HG02763 (cell line): ENCODE results near the gene CFDP1.

Source experiments
- ATAC-seq: cut with Tn5 transposase; IDR thresholded peaks from one replicate; pipeline ENCODE4 v1.9.1; 2021; ENCODE audit warnings: mild to moderate bottlenecking, moderate library complexity; ENCODE audit not compliant: unreplicated experiment

Gene CFDP1

DNA sequence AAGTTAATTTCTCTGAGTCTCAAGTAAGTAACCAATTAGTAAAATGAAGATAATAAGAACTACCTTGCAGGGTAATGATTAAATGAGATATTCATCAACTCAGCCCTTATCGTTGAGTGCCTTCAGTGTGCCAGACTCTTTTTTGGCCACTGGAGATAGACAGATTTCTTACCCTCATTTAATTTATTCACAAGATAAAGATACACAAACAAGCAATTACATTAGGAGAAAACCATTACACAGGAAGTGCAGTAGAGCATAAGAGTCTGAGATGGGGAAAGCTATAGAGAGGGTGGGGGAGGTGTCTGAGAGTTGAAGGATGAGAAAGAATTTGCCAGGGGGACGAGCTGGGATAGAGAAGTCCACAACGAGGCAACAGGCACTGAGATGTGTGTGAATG is 109.4 kb downstream of the CFDP1 start:
- no peak for ATAC-seq

DNA sequence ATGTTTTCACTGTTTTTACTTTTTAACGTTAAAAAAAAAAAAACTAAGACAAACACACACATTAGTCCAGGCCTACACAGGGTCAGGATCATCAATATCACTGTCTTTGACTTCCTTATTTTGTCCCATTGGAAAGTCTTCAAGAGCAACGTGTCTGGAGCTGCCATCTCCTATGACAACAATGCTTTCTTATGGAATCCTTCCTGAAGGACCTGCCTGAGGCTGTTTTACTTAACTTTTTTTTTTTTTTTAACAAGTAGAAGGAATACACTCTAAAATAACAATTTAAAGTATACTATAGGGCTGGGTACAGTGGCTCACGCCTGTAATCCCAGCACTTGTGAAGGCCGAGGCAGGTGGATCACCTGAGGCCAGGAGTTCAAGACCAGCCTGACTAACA is 110.1 kb downstream of the CFDP1 start:
- ATAC-seq = no peak

DNA sequence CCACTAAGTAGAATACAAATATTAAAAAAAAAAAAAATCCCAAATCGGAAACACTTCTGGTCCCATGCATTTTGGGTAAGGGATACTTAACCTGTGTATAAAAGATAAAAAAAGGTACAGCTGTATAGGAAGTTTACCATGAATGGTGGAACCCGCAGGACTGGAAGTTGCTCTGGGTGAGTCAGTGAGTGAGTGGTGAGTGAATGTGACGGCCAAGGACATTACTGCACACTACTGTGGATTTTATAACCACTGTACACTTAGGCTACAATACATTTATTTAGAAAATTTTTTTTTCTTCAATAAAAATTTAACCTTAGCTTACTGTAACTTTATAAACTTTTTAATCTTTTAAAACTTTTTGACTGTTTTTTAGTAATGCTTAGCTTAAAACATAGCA is 110.6 kb downstream of the CFDP1 start:
- no peak for ATAC-seq

DNA sequence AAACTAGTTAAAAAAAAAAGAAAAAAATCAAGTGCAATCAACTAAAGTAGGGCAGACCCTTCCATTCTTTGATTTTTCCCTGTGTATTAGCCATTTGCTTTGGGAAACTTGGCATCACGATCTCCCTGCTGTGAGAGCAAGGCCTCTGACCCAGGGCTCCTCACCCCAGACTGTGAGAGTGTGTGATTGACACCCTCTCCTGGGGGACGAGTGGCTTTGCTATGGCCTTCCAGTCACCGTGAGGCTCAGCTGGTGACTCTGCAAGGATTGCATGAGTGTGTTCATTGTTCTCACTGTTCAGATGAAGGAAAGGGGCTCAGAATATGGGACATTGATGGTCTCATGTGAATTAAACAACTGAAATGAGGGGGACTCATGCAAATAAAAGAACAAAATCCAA is 112.9 kb downstream of the CFDP1 start:
- ATAC-seq = peak; percentile 25

DNA sequence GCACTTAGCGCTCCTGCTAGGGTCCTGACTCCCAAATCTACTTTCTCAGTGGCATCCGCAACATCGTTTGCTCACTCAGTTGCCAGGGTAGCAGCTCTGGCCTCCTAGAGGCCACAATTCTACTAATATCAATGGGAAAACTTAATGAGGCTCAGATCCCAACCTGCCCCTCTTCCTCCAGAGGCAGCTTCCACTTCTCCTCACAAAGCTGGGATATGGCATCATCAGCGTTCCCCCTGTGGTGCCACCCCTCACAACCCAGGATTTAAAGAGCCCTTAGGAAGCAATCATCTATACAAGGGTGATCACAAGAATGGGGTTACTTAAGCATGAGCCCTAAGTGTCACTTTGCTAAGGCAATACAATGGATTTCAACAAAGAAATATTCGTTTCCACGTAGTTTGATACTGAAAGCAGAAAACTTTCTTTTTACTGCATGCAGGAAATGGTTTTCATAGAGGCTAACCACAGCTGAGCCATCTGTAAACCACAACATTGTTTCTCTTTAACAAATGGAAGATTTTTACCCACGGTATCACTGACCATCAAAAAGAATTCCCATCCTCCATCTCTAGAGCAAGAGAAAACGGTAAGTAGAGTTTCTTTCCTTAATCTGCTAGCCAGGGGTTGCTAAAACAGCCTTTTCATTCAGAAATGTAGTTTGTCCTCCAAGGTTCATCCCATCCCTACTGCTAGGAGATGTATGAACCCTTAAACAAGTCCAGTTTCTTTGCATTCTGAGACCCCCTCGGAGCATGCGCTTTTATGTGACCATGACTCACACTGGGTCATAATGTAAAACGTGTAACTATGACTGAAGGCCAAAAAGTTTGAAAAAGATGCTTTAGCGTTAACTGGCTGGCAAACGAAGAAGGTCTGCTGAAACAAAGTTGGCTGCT is 113.5 kb downstream of the CFDP1 start:
- peak; percentile 80 for ATAC-seq

DNA sequence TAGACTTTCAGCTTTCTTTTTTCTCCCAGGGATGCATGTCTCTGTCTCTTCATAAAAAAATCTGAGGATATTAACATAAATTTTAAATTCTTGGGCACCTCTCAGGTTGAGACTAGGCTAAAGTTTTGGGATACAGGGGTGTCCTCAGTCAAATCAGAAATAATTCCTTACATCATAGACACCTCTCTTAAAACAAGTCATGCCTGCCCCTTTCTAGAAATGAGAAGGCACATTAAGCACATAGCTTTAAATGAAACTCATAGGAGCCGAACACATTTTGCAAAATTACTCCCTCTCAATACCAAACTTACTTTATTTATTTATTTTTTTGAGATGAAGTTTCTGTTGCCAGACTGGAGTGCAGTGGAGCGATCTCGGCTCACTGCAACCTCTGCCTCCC is 114.6 kb downstream of the CFDP1 start:
- ATAC-seq = no peak

DNA sequence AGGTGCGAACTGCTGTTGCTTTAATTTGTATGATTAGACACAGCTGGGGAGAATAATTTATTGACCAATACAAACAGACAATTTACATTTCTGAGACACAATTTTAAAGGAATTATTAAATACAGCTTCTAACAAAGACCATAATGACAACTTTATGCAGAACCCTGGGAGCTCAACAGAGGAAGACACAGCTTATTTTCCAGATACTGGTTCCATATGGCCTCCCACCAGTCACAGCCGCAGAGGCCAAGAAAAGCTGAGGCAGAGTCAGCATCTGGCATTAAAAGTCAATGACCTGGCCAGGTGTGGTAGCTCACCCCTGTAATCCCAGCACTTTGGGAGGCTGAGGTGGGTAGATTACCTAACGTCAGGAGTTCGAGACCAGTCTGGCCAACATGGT is 115.8 kb downstream of the CFDP1 start:
- no peak for ATAC-seq

DNA sequence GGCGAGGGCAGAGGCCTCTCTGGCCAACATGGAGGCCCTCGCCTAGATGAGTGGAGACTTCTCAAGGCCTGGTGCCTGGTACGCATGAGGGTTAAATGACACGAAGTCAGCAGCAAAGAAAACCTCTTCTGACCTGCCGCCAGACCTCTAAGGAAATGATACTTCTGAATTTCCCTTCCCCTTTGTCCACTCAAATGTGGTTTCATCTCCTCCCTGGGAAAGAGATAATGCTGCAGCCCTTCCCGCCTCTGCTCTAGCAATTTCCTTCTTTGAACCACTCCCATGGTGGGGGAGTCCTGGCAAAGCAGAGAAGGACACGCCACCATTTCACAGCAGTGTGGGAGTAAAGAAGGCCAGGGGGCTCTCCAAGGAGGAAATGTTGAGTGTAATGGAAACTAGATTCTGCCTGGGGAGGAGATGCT is 116.2 kb downstream of the CFDP1 start:
- no peak for ATAC-seq

DNA sequence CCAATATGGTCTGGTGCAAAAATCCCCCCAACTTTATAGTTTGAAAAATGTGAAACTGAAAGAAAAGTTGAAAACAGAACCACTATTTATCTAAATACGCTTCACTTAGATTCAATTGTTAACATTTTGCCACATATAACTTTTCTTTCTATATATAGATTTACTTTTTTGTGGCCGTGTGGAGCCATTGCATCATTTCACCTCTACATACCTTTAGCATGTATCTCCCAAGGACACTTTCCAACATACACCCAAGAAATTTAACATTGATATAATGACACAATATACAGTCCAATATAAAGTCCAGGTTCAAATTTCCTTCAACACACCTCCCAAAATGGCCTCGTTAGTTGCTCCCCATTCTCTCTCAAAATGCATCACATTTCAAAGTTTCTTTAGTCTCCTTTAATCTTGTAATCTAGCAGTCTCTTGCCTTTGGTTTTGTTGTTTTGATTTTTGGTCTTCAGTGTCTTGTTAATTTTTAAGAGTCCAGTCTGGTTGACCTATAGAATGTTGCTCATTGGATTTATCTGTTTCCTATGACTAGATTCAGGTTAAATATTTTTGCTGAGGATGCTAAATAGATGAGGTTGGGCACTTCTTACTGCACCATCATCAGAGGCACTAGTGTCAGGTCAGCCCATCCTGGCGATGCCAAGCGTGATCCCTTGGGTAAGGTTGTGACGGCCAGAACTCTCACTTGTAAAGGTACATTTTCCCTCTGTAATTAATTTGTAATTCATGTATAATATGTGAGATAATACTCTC is 117.6 kb downstream of the CFDP1 start:
- no peak for ATAC-seq

DNA sequence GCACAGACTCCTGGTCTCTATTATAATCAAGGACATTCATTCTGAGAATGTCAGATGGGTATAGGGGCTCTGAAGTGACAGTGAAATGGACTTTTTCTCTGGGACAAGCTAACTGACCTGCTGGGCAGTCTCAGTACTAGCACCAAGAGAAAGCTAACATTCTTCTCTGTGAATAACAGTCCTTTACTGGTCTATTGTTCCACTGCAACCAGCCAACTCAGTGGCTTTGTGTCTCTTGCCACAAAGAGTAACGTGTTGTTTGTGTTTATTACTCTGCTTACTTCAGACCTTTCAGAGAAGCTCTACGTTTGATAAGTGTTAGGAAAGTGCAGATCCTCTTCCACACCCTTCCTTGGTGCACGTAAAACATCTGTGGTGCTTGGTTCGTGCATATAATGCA is 120.4 kb downstream of the CFDP1 start:
- ATAC-seq = no peak

DNA sequence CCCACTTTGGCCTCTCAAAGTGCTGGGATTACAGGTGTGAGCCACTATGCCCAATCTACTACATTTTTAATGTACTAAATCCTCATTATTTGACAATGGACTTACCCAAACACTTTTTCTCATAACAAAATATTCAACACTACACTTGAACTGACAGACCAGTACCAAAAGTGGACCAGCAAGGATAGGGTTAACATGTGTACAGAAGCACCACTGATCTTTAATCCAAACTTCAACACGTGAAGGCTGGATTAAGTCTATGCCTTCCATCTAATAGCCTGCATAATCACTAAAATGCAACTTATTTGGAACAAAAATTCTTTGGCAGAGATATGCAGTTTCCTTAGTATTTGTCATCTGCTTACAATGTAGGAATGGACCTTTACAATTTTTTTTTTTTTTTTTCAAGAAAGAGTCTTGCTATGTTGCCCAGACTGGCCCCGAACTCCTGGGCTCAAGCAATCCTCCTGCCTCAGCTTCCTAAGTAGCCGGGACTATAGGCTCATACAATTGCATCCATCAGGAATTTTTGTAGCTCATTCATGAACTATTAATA is 121.8 kb downstream of the CFDP1 start:
- no peak for ATAC-seq

DNA sequence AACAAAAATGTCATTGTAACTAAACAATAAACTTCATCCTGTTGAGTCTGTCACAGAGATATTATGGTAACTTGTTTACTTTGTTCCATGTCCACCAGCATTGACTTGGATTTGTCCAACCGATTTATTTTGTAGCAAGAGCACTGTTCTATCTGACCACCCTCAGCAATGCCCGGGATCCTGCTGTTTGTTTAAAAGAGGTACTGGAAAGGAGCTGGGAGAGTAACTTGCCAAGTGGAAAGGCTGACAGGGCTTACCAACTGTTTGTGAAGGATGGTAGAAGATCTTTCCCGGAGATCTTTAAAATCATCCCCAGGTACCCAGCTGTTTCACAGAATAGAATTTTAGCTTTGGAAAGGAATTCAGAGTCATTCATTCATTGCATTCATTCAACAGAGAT is 122.8 kb downstream of the CFDP1 start:
- ATAC-seq = no peak

DNA sequence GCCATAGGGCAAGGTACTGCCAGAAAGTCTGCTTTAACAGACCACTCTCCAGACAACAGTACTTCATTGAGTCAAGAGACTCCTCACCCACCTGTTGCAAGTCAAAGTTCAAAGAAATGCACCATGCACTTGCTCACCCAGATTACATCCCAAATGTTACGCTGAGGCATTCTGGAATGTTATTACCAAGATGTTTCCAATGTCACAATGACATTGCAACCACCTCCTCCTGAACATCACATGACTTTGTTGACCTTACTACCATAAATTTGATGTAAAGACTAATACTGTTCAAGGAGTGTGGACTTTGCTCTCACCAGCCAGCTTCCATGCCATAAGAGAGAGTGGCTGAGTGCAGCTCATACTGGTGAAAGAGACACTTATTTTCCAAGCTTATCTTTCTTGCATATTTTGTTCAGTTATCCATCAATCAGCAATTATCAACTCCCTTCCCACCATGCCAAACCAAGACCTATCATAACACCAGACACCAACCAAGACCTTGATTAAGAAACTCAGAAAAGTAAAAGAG is 123.3 kb downstream of the CFDP1 start:
- no peak for ATAC-seq

DNA sequence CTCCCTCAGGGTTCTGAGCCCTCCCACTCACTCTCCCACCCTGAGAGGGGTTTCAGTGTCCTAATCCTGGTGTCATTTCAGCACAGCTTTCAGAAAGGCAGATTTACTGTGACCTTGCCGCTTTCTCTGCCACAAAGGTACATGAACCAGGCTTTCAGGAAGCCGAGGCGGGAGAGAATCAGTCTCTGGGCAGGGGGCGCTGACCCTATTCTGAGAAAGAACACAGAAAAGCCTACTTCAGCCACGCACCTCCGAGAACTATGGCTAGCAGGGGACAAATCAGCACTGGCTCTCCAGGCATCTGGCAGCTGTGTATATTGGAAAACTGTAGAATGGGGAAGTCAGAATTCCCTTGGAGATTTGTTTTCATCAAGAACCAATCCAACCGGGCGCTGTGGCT is 124.1 kb downstream of the CFDP1 start:
- no peak for ATAC-seq

DNA sequence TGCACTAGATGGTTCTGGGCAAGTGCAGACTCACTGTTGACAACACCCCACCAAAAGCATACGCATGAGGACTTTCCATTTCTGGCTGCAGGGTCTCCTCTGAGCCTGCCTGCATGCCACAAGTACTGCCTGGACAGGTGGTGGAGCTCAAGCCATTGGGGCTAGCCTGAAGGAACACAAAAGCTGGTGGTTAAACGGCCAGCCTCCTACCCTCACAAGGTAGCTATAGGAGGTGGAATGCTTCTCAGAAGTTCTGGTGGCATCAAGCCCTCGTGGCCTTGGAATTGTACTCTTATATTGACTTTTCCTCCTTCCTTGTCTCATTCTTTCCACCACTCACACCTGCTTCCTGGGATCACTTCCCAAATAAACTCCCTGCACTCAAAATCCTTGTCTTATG is 125.3 kb downstream of the CFDP1 start:
- no peak for ATAC-seq

DNA sequence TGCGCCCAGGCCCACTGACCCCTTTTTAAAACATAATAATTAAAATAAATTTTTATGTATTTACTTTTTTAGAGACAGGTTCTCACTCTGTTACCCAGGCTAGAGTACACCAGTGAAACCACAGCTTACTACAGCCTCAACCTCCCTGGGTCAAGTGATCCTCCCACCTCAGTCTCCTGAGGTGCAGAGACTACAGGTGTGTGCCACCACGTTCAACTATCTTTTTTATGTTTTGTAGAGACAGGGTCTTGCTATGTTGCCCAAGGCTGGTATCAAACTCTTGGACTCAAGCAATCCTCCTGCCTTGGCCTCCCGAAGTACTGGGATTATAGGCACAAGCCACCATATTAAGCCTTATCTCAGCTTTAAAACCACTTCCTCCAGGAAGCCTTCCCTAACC is 125.8 kb downstream of the CFDP1 start:
- ATAC-seq = no peak

DNA sequence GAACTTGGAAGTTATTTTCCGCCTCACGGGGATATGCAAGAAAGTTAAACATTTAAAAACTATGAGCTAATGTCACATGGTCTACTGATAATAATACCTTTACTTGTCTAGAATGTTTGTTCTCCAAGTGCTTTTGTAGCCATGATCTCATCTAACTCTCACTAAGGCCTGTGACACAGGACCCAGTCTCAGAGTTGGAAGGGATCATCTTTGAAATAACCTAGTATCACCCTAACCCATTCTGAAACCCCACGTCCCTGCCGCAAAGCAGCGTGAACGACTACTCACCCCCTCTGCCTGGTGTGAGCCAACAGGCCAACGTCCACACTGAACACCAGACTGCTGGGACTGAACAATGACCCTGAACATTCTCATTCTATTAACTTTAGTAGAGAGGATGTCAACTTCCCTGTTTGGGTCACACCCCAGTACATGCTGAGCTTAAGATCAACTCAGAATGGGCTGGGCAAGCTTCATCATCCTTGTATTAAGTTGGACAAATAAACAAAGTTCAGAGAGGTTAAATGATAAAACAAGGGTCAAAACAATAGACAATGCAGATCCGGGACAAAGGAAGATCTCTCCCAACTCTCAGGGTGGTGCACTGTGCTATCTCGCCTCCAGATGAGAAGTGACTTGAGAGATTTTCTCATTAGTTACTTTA is 127.1 kb downstream of the CFDP1 start:
- no peak for ATAC-seq

DNA sequence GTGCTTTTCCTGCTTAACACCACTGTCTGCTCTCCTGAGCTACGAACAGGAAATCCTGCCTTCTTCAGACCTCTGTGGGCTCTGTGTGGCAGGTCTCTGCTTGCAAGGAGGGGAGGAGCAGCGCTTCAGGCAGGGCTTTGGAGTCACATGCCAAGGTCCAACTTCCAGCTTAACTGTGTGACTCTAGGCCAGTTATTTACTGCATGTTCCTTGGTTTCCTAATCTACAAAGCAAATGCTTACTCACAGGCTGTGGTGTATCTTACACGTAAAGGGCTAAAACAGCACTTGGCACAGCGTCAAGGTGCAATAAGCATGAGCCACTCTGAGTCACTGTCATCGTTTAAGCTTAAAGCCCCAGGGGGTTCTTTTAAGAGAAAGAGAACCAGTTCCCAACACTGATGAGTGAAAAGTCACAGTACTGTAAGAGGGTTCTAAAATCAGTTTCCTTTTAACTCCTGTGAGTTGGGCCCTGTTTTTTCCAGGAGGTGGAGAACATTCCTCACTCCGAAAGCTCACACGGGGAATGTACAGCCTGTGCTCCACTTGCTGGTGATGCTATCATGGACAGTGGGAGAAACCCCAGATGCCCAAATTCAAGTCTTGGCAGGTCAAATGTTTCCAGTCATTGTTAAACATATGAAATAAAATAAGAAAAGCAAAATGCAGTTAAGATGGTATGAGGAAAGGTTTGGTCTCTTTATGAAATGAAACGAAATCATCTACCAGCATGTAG is 127.8 kb downstream of the CFDP1 start:
- ATAC-seq = peak; percentile 65

DNA sequence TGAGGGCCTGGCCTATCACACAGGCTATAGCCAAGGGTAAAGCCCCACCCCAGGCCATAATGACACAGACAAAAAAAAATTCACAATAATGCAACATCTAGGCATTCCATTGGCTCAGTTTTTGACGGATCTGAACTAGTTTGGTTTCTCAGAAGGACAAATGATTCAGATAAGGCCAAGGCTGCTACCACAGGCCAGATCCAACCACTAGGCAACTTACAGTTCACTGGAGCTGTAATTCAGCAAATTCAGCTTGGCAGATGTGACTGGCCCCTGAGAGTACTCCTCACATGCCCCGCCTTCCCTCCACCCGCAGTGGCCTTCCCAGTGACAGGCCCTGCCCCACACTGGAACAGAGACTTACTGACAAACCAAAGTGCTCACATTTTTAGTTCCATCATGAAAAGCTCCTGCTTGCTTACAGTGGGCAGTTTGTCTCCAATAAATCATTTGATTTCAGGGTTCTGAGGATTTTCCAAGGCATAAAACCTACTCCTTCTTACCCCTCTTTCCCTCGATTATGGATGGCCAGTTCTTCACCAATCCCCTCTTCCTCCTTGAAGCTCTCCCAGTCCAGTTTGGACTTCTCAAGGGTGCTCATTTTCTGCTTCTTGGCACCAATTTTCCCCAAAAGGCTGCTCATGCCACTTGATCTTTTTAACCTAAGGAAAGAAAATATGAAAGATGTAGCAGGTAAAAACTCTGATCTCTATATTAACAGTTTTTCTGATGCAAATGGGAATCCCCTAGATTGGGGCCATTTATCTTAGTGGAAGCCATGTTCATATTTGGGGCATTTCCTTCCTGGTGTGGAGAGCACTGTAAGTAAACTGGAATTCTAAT is 128.6 kb downstream of the CFDP1 start:
- no peak for ATAC-seq

DNA sequence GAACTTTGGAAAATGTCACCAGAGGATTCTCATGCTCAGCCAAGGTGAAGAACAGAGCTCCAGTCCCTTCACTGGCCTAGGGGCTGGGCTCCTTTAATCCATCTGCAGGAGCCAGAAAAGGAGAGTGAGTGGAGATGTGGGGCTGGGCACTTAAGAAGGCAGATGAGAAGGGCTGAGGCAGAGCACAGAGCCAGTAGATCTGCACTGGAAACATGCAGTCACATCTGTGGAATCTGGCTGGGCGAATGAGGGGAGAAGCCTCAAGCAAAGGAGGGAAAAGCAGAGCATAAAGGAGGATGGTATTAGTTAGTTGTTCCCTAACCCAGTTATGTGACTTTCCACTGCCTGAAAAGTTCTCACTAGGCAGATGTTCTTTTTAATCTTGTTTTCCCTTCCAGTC is 131.5 kb downstream of the CFDP1 start:
- no peak for ATAC-seq
